Measurements from ENCODE around the gene TMEM212. TPM values are rescaled to one million over a fixed set of nuclear protein-coding genes. Genes with fewer than 3 reads are reported as not detected.

TMEM212 gene
- total RNA-seq, 1 experiment from 2014 or later: not detected

- Histone ChIP-seq H3K18ac (ENCODE audit: insufficient read length, low read depth, low read length) (no peak overlapping the region), H4K20me1 (ENCODE audit: control insufficient read depth, insufficient read depth, insufficient read length) (no peaks in the 10 kb centered on the region), H3K4me2 (ENCODE audit: insufficient read depth, insufficient read length, low read length) (no peak overlapping the region), H3K27me3 (ENCODE audit: insufficient read depth, low read length) (no peaks in the 10 kb centered on the region), H3K14ac (ENCODE audit: insufficient read depth, low read length) (no peak overlapping the region), H3K4me1 (ENCODE audit: insufficient read depth, low read length) (no peaks in the 10 kb centered on the region), H3K56ac (ENCODE audit: insufficient read length, low read depth, low read length) (no peak overlapping the region), H2AFZ (ENCODE audit: low read length) (no peak overlapping the region), H2BK20ac (ENCODE audit: low read depth, low read length, poor library complexity, severe bottlenecking) (no peak overlapping the region), H3K23me2 (ENCODE audit: insufficient read length, low read depth, low read length, poor library complexity, severe bottlenecking) (no peaks in the 10 kb centered on the region), H2BK12ac (ENCODE audit: insufficient read length, low read depth, low read length) (no peak overlapping the region), H2BK5ac (ENCODE audit: insufficient read length, low read length) (no peak overlapping the region), H4K8ac (replicated peaks; ENCODE audit: insufficient read length, low read depth, low read length) (no peak overlapping the region), H3K23ac (ENCODE audit: insufficient read length, low read depth, low read length) (no peak overlapping the region), H4K91ac (ENCODE audit: insufficient read length, low read depth, low read length) (no peak overlapping the region), H3K9me3 (ENCODE audit: control insufficient read depth, low read depth, low read length) (peaks cover 8% of the 10 kb centered on the region), H3K79me1 (ENCODE audit: insufficient read depth, low read depth, low read length, poor library complexity, severe bottlenecking) (no peaks in the 10 kb centered on the region), H2BK15ac (ENCODE audit: low read depth, low read length) (no peak overlapping the region), H2AK5ac (ENCODE audit: insufficient read length, low read length) (no peak overlapping the region), H3K9ac (ENCODE audit: extremely low read depth, insufficient read length, low read length) (no peak overlapping the region), H2BK120ac (ENCODE audit: low read depth, low read length, poor library complexity, severe bottlenecking) (no peak overlapping the region), H3K79me2 (ENCODE audit: insufficient read depth, low read length) (no peaks in the 10 kb centered on the region), H3K4ac (ENCODE audit: low read depth, low read length) (no peak overlapping the region), H3K27ac (ENCODE audit: insufficient read length, low read depth, low read length) (no peak overlapping the region), H3T11ph (ENCODE audit: low read length) (no peak overlapping the region), H4K5ac (ENCODE audit: insufficient read length, low read depth, low read length) (no peak overlapping the region)
- no CpG with 5 or more reads among the region's 33 CpGs for WGBS (ENCODE audit: extremely low coverage, insufficient read length, low lambda C conversion rate)
- H3K27ac Mint-ChIP-seq: no peak overlapping the region
- TF ChIP-seq, protein P1, sequence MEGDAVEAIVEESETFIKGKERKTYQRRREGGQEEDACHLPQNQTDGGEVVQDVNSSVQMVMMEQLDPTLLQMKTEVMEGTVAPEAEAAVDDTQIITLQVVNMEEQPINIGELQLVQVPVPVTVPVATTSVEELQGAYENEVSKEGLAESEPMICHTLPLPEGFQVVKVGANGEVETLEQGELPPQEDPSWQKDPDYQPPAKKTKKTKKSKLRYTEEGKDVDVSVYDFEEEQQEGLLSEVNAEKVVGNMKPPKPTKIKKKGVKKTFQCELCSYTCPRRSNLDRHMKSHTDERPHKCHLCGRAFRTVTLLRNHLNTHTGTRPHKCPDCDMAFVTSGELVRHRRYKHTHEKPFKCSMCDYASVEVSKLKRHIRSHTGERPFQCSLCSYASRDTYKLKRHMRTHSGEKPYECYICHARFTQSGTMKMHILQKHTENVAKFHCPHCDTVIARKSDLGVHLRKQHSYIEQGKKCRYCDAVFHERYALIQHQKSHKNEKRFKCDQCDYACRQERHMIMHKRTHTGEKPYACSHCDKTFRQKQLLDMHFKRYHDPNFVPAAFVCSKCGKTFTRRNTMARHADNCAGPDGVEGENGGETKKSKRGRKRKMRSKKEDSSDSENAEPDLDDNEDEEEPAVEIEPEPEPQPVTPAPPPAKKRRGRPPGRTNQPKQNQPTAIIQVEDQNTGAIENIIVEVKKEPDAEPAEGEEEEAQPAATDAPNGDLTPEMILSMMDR (conservative IDR thresholded peaks at IDR 0.05): no peak
- no peak overlapping the region for H3K4me3 Mint-ChIP-seq
- no peaks in the 10 kb centered on the region for H3K4me1 Mint-ChIP-seq
- H3K36me3 Mint-ChIP-seq (ENCODE audit: insufficient read depth in 1 of 3, low read depth in 3 of 3): peaks cover 13 to 33% (median 14%) of the 10 kb centered on the region in 3 experiments
- DNase-seq: no peak
- peaks cover 36 to 45% of the 10 kb centered on the region in 2 experiments for H3K9me3 Mint-ChIP-seq
- no peaks in the 10 kb centered on the region for H3K27me3 Mint-ChIP-seq (ENCODE audit: low read depth)
Measured at GRCh38 chr3:171906951-171907676, 64.0 kb downstream of the TMEM212 start.

Measured in H9 (cell line).